Hepatocyte (in vitro differentiated cells): Measurements from ENCODE around the gene P4HB.

Experiments
- CTCF ChIP-seq: fragments of 200-600 bp; sonication (generic); IDR thresholded peaks from 2 replicates; pipeline ENCODE4 v1.5.1; 2016; ENCODE audit warnings: antibody characterized with exemption, mild to moderate bottlenecking; ENCODE audit not compliant: poor library complexity
- EZH2 ChIP-seq: fragments of 200-600 bp; sonication (generic); IDR thresholded peaks from 2 replicates; pipeline ENCODE4 v1.6.1; 2016; ENCODE audit warnings: antibody characterized with exemption, mild to moderate bottlenecking, borderline replicate concordance
- EZH2phosphoT487 ChIP-seq: fragments of 200-600 bp; sonication (generic); IDR thresholded peaks from one replicate; pipeline ENCODE4 v1.6.1; 2018; ENCODE audit warnings: antibody characterized with exemption, mild to moderate bottlenecking, low read depth, moderate library complexity; ENCODE audit not compliant: unreplicated experiment, severe bottlenecking

DNA sequence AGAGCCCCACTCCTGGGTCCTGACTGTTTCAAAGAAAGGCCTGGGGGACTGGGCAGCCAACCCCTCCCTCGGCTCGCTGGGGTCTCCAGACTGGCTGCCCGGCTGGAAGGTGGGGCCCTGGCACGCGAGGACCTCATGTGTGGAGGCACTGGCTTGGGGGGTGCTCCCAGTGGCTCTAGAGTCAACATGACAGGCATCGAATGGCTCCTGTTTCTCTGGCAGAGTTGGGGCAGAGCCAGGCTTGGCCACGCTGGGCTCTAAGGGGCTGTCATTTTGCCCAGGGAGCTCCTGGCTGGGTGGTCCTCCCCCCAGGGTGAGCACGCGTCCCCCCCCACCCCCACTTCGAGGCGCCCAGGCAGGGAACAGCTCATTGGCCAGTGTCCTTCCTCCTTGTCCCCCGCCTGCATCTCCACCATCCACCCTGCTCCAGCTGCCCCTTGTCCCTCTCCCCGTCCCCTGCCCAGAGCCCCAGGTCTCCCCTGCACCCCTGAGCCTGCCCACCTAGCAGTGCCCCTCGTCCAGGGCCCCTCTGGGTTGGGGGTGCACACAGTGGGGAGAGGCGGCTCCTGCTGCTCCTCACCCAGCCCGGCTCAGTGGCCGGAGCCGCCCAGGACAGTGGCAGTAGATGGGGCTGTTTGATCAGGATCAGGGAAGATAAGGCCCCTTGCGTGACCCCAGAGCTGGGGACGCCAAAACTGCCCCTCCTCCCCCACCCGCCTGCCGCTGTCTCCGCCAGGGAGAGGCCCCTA is 53.7 kb downstream of the P4HB start:
- TF ChIP-seq EZH2 (no peak), CTCF (no peak), EZH2phosphoT487 (no peak)
